ENCODE data around the gene PI16.

The PI16 gene

DNA sequence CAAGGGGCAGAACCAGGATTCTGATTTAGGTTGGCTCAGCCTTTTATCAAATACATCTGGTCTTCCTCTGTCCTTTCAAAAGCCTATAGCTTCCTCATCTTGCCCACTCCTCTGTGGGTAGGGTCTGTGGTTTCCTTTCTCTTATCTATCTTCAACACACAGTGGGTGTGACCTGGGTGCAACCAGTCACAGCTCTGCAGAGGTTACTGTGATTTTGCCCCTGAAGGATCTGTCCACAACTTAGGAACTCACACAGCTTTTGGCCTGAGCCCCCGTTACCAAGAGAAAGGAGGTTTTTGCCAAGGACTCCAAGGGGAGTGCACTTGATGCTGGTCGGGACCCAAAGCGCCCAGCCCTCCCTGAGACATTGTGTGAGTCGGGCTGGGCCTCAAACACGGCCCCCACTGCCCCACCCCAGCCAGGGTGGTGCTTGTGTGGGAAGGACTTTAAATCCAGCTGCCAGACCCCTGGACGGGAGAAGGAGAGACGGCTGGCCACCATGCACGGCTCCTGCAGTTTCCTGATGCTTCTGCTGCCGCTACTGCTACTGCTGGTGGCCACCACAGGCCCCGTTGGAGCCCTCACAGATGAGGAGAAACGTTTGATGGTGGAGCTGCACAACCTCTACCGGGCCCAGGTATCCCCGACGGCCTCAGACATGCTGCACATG is at the start of gene PI16:
PI16 (plus strand) TSS at position 477 of the 670 bp plus-strand sequence; CDS start at position 500, 23 bp downstream.
- H3K4me3 ChIP-seq (ENCODE audit: low read length), result no peak within 1 kb of the TSS
- no peak for DNase-seq (ENCODE audit: low read depth)
- TF ChIP-seq, protein P1, sequence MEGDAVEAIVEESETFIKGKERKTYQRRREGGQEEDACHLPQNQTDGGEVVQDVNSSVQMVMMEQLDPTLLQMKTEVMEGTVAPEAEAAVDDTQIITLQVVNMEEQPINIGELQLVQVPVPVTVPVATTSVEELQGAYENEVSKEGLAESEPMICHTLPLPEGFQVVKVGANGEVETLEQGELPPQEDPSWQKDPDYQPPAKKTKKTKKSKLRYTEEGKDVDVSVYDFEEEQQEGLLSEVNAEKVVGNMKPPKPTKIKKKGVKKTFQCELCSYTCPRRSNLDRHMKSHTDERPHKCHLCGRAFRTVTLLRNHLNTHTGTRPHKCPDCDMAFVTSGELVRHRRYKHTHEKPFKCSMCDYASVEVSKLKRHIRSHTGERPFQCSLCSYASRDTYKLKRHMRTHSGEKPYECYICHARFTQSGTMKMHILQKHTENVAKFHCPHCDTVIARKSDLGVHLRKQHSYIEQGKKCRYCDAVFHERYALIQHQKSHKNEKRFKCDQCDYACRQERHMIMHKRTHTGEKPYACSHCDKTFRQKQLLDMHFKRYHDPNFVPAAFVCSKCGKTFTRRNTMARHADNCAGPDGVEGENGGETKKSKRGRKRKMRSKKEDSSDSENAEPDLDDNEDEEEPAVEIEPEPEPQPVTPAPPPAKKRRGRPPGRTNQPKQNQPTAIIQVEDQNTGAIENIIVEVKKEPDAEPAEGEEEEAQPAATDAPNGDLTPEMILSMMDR (IDR thresholded peaks at IDR 0.05; ENCODE audit: insufficient read depth, low read depth, low read length, missing control alignments), result no peak

GRCh38 chr6:36904851-36905393 is 49.6 kb upstream of the PI16 start:
- DNase-seq (ENCODE audit: low read depth), result no peak
- TF ChIP-seq, protein P1 (IDR thresholded peaks at IDR 0.05; ENCODE audit: insufficient read depth, low read depth, low read length, missing control alignments), result no peak
- H3K4me3 ChIP-seq (ENCODE audit: low read length), result no peak overlapping the region

GRCh38 chr6:36906539-36907325 is 47.8 kb upstream of the PI16 start:
- H3K4me3 ChIP-seq (ENCODE audit: low read length), result no peak overlapping the region
- TF ChIP-seq, protein P1 (IDR thresholded peaks at IDR 0.05; ENCODE audit: insufficient read depth, low read depth, low read length, missing control alignments), result no peak
- no peak for DNase-seq (ENCODE audit: low read depth)

DNA sequence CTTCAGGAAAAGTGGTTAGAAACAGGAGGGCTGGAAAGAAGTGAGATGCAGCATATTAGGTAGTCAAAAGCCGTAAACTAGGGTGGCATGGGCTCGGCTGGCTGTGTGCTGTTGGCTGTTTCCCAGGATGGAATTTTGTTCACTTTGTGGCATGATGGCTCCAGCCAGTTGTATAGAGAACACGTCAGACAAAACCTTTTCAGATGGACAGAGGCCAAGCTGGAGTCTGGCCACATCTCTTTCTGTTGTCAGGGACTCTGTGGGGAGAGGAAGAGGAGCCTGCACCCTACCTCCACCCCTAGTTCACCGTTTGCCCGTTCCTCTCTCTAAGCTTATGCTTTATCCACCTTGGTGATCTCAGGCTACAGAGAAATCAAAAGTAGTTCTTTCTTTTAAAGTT is 46.8 kb upstream of the PI16 start:
- TF ChIP-seq, protein P1 (IDR thresholded peaks at IDR 0.05; ENCODE audit: insufficient read depth, low read depth, low read length, missing control alignments), result no peak
- DNase-seq (ENCODE audit: low read depth), result peak; percentile 16
- no peak overlapping the region for H3K4me3 ChIP-seq (ENCODE audit: low read length)

DNA sequence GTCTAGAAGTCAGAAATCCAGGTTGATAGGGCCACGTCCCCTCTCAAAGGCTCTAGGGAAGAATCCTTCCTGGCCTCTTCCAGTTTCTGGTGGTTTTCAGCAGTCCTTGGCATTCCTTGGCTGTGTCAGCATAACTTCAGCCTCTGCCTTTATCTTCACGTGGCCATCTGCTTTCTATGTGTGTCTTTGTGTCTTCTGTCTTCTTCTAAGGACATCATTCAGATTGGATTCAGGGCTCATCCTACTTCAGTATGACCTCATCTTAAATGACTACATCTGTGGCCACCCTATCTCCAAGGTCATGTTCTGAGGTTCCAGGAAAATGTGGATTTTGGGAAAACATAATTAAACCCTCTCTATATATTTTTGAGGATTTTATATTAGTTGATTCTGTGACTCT is 45.8 kb upstream of the PI16 start:
- TF ChIP-seq, protein P1 (IDR thresholded peaks at IDR 0.05; ENCODE audit: insufficient read depth, low read depth, low read length, missing control alignments), result no peak
- DNase-seq (ENCODE audit: low read depth), result no peak
- no peak overlapping the region for H3K4me3 ChIP-seq (ENCODE audit: low read length)

GRCh38 chr6:36912030-36912454 is 42.5 kb upstream of the PI16 start:
- no peak overlapping the region for H3K4me3 ChIP-seq (ENCODE audit: low read length)
- TF ChIP-seq, protein P1 (IDR thresholded peaks at IDR 0.05; ENCODE audit: insufficient read depth, low read depth, low read length, missing control alignments), result no peak
- no peak for DNase-seq (ENCODE audit: low read depth)

Measured in epithelial cell of esophagus (primary cell).